Measurements from ENCODE around the gene IER5.

Gene IER5

DNA sequence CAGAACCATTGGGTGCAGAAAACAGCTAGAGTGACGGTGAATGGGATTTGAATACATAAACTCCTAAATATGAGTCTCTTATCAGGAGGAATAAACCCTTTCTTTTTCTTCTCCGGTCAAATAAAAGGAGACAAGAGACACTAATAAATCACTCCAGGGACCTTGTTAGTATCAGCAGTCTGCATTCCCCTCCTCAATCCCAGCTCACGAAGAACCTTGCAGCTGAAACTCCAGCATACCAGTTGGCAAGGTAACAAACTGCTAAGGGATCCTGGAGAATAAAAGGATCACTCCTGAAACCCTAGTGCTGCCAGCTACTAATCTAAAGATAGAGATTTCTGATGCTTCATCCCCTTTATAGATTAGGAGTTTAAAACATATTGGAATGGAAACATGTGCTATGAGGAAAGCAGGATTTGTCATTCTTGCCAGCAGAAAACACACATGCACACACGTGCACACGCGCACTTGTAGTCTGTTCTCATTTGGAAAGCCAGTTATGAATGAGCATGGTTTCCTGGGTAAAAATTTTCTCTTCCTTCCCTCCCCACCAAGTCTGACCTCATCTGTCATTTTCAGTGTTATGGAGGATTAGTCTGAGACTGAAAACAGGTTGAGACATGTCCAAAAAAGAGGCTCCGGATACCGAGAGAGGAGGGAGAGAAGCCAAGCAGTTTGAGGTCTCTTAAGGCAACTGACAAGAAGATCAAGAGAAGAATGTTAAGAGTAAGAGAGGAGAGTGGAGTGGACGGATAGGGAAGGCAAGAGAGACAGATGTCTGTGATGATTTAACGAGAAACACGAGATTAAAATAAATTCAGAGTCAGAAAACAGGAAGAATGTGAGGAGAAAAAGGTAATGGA lies 10.9 kb downstream of the IER5 start:
- DNase-seq = peak in 1 of 5 donors; percentile 84

DNA sequence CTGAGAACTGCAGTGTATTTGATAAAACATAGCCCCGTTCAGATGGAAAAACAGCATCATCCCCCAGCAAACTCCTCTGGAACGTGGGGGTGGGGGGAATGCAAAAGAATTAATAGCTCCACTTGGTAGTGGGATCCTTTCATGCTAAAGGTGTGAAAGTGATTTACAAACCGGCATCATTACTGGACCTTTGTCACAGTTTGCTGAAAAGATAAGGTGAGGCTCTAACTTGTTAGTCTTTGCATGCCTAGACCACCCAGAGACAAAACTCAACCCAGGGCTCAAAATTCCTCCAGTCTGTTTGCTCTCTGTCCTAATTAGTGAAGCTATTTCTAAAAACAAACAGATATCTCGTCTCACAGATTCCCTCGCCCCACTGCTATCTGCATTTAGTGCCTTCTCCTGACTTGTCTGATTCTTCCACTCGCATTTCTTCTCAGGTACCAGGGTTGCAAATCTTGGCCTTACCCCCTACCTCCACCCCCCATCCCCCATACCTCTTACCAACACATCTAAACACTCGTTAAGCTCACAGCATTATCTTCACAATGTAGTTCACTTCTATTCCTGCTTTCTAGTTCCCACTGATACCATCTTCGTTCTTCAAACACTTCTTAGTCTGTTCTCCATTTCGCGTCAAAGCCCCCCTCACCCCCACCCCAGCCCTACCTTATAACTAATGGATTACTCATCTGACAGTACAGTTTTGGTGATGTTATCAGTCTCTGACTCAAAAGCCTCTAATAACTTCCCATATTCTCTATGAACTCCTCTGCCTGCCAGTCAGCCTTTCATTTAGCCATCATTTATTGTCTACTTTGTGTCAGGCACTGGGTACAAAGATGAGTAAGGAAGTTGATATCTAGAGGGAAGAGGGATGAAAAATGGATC lies 11.8 kb downstream of the IER5 start:
- DNase-seq = no peak

GRCh38 chr1:181100934-181101333 lies 12.4 kb downstream of the IER5 start:
- no peak for DNase-seq

DNA sequence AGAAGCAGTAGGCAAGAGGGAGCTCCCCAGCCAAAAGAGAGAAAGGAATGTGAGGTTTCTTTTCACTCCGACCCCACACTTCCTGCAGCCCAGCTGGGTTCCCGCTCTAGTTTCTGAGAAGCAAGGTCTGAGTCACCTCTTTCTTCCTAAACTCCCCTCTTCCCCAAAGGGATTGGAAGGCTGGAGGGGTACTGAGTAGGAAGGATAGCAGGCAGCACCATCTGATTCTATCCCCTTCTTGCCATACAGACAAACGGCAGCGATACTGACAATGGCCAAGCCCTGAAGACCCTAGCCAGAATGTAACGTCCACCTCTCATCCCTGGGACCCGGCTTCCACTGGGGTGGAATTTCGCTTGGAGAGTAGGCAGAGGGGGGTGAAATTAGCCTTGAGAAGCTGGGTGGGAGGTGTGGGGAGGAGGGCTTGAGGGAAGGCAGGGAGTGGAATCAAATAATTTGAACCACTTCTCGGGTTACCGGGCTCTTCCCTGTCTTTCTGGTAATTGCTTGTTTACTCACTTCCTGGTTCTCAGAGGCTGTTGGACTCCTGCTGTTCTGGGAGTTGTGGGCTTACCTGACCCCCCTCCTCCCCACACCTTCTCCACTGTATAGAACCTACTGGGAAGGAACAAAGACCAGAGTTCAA lies 13.2 kb downstream of the IER5 start:
- no peak for DNase-seq

- DNase-seq = no peak
Observed at GRCh38 chr1:181102841-181103240, 14.3 kb downstream of the IER5 start.

- no peak for DNase-seq
Observed at GRCh38 chr1:181103399-181103798, 14.9 kb downstream of the IER5 start.

- DNase-seq = no peak
Observed at GRCh38 chr1:181104042-181104789, 15.7 kb downstream of the IER5 start.

GRCh38 chr1:181104790-181105133 lies 16.3 kb downstream of the IER5 start:
- peak; percentile 14 to 41 (median 34) for DNase-seq

GRCh38 chr1:181105134-181106021 lies 16.9 kb downstream of the IER5 start:
- DNase-seq = peak; percentile 89 to 96 (median 90)

DNA sequence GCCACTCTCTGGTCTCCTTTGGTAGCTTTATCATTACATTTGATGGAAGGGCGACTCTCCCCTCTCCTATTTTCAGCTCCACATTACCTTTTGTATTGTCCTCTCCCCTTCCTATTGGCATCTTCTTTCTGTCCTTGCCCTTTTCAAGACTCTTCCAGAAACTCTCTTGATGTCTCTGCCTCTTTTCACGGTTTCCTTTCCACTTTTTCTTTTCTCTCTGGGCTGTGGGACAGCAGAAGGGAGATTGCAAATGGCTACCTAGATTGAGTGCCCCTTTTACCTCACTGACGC lies 17.5 kb downstream of the IER5 start:
- no peak for DNase-seq

DNA sequence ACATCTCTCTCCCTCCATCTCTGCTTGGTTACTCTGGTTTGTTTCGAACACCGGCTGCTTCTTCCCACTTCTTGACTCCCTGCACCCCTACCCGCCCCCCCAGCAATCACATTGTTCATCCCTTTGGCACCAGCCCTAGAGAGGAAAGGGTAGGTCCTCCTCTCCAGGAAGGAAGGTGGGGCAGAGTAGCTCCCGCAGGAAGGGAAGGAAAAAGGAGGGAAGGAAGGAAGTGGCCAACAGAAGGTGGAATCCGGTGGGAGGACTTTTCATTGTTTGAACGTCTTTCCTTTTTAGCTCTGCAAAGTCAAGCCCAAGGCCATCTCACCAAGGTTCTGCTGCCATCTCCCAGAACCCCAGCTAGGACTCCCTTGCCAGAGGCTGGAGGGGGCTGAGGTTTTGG lies 18.0 kb downstream of the IER5 start:
- no peak for DNase-seq

DNA sequence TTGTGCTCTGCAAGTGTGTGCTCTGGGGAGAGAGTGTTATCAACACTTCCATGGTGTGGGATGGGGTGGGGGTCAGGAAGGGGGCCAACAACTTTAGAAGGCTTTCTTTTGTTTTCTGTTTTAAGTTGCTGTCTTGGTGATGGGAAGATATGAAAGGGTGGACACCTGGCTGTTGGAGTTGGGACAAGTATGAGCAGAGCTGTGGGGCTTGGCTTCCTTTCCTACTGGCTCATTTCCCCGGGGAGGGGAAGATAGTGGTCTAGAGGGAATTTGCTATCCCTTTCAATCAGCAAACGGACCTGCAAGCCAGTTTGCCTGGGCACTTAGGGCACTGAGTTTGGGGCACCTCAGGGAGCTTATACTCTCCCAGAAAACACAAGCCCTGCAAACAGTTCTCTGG lies 19.2 kb downstream of the IER5 start:
- DNase-seq = no peak

GRCh38 chr1:181108304-181108867 lies 19.9 kb downstream of the IER5 start:
- no peak for DNase-seq

- DNase-seq = no peak
Observed at GRCh38 chr1:181110013-181110412, 21.5 kb downstream of the IER5 start.

DNA sequence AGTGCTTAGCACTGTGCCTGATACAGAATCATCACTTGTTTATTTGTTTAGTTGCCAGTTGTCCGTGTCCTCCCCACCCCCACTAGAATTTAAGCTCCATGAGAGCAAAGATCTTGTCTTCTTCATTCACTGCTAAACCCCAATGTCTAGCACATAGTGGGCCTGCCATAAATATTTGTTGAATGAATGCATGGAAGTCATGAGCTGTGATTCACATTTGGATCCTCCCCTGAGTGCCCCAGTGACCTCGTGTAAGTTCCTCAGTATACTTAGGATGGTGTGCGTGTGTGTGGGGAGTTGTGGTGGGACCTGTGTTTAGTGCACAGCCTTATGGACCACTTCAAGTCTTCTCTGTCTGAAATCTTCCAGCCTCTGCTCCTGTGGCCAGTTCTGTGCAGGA lies 23.1 kb downstream of the IER5 start:
- no peak for DNase-seq

- no peak for DNase-seq
Observed at GRCh38 chr1:181112071-181112929, 23.8 kb downstream of the IER5 start.

DNA sequence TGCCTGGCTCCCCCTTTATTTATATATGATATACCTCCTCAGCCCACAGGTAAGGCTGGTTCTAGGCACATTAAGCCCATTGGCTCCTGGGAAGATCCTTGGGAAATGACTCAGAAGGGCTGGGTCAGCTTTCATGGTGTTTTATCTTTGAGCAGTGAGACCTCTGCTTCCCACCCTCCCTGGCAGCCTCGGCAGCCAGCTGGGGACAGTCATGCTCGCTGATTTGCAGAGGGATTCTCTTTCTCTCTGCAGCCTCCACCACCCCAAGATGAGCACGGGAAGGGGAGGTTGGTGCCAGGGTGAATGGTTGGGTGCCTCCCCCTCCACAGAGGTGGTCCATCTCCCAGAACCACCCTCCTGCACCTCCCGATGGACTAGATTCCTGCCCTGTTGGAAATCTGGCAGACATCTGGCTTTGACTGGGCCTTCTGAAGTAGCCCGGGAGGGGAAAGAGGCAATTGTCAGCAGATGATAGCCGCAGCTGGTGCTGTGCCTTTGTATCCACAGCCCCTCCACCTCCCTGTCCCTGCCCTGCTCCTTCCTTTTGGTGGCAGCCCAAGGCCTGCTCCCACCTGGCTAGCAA lies 24.6 kb downstream of the IER5 start:
- no peak for DNase-seq

DNA sequence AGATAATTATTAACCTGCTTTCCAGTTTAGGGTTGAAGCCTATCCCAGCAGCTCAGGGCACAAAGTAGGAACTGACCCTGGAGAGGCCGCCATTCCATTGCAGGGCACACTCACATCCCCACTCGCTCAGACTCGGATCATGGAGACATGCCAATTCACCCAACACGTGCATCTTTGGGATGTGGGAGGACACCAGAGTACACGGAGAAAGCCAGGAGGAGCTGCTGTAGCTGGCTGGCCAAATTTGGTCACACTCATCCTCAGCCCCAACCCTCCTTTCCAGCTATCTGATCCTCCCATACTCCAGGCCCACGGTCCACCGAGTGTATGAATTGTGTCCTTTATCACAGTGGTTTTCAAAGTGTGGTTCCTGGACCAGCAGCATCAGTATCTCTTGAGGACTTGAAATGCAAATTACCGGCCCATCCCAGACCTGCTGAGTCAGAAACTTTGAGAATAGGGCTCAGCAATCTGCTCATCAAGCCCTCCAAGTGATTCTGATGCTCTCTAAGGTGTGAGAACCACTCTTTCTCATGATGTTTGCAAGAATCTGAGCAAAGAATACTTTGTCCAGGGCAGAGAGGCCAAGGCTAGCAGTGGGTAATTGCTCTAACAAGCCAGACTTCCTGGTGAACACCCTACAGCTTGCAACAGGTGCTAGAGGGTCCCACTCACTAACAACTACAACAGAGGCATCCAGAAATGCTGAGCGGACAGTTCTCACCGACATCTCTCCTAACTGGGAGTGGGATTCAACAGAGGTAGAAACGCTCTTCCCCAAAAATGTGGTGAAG lies 26.3 kb downstream of the IER5 start:
- DNase-seq = no peak

GRCh38 chr1:181115368-181115684 lies 26.8 kb downstream of the IER5 start:
- no peak for DNase-seq
